UCSD-AML1 (cell line): ENCODE results near the gene SYT2.
"Not testable (repeated sequence)": the region's sequence is repeated elsewhere in the genome, so short reads cannot be mapped to it uniquely, and the experiment has no call there.

Experiments
- DNase-seq: peaks from one replicate; lab custom pipeline; 2025; ENCODE audit not compliant: unreplicated experiment; lab: John Stamatoyannopoulos, UW

Gene SYT2

DNA sequence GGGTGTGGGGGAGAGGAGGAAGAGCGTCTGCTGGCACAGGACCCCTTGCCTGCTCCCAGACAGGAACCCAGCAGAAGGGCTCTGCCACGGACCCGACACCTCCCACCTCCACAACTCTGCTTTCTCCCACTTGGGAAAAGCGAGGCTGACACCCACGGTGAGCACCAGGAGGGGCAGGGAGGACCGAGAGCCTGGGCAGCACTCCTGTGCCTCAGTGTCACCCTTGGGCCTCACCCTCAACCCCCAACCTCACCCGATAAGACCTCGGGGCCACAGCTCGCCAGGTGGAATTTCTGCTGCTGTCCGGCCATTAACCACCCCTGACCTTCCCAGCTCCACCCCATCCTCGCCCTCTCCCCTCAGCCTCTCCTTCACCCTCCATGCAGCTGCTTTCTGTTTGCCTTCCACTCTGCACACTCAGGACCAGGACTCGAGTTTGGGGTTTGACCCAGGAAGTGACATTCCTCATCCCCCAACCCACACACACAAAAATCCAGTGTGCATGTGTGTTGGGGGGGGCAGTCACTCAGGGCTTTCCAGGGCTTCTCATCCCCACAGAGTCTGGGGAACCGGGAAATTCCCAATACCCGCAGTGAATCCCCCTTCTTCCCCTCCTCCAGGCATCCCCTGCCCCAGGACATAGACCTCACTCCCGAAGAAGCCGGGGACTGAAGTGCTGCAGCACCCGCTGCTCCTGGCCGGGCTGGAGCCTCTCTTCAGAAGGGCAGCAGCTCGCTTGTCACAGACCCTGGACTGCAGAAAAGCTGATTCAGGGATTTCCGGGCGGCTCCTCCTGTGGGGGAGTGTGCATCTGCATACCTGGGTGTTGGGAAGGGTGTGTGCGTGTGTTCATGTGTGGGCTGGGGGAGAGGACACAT lies 65.8 kb downstream of the SYT2 start:
- no peak for DNase-seq

DNA sequence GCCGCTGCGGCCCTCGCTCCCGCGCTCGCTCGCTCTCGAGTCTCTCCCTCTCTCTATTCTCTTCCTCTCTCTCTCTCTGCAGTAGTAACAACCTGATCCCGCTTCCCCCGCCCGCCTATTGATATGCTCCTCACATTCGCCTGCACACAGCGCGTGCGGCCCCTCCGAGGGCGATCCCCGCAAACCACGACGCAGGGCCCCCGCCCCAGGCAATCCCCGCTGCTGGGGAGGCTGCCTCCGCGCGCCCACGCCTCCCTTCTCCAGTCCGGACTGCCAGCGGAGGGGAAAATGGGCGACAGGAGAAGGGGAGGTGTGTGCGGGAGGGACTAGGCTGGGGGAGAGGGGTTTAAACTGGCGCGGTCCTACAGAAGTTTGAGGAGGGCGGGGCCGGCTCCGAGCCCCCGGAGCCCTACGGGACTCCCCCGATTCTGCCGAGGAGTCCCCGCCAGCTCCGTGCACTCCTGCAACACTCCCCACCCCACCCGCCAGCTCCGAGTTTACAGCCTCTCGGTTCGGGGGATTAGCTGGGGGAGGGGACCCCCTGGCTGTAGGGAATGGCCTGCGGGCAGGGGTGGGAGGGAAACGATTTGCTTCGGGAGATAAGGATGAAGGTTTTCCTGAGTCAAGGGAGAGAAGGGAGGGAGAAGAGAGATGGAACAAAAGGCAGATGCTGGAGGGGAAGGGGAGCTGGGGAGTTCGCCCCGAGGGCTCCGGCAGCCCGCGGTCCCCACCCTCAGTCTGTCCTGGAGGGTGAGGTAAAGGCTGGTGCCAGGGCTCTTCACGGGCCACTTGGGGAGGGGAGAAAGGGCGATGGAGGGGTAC lies 66.6 kb downstream of the SYT2 start:
- DNase-seq = no peak

DNA sequence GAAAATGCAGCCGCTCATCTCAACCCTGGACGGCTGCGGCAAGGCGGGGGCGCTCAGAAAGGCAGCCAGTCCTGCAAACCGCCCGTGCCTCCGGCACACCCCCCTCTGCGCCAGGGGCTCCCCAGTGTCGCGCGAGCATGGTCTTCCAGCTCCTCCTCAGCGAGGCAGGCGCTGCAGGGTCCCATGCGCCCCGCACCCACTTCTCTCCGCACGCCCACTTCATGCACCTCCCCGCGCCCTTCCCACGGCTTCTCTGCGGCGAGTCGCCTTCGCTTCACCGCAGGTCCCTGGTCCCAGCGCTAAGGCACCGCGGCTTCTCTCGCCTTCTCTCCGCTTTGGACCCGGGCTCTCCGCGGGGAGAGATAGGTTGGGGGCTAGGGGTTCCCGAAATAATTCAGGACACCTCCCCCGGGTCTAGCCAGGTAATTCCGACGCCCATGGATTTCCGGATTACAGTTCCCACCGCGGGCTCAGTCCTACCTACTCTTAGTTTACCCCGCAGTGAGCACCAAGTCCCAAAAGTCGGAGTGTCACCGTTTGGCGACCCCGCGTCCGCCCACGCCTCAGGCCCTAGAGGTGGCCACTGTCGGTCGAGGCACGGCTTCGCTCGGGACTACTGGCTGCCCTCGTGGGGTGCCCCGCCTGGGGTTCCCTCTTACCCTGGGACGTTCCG lies 67.5 kb downstream of the SYT2 start:
- DNase-seq = no peak

DNA sequence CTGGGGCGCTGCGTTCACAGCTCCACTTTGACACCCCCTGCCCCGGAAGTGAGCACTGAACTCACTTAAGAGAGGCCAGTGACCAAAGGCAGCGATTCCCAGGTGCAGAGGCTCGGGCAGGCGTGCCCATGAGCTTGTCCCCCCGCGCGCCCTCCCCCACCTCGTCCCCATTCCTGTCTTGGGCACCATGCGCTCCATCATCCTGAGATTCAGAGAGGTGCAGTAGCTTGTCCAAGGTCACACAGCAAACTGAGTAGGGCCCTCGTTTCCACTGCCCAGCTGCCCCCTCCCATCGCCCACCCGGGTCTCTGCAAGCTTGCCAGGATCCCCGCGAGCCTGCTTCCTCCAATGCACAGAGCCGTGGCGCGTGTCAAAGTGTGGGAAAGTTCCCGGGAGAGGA lies 68.0 kb downstream of the SYT2 start:
- DNase-seq = no peak

DNA sequence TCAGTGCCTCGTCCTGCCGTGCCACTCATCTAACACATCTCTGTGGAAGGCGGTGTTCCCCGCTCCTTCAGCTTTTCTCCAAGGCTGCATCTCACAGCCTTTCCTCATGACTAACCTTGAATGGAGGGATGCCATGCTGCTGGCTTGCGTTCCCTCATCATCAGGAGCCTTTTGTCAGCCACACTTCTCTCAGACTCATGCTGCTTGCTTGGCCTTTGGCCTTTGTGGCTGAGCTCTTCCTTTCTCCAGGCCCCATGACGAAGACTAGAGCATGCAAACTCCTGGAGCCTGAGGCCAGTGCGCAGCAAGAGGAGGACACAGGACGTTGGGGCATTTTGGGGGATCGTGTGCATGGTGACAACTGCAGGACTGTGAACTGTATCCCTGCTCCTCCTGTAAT lies 70.8 kb downstream of the SYT2 start:
- DNase-seq = no peak

DNA sequence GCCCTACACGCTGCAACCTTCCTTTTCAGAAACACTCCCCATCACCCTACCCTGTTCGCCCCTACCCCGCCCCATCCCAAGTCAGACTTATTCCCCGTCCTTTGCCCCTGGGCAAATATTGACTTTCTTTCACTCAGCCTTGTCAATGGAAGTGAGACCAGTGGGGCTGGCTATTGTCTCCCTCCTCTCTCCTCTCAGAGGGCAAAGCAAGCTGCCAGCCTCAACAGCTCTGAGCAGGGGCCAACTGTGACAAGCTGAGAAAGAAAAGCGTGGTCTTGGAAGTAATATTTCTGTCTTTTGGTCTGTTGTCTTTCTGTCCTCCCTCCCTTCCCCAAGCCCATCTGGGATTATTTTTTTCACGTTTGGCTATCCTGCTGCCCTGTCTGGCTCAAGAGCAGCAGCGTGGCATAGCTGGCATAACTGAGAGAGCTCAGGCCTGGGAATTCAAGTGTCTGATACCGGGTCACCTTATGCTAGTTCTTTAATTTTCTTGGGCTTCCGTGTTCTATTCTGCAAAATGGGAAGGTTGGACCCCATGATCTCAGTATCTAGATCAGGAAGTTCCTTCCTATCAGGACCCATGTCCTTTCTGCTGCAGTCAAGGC lies 71.5 kb downstream of the SYT2 start:
- not testable (repeated sequence) for DNase-seq

DNA sequence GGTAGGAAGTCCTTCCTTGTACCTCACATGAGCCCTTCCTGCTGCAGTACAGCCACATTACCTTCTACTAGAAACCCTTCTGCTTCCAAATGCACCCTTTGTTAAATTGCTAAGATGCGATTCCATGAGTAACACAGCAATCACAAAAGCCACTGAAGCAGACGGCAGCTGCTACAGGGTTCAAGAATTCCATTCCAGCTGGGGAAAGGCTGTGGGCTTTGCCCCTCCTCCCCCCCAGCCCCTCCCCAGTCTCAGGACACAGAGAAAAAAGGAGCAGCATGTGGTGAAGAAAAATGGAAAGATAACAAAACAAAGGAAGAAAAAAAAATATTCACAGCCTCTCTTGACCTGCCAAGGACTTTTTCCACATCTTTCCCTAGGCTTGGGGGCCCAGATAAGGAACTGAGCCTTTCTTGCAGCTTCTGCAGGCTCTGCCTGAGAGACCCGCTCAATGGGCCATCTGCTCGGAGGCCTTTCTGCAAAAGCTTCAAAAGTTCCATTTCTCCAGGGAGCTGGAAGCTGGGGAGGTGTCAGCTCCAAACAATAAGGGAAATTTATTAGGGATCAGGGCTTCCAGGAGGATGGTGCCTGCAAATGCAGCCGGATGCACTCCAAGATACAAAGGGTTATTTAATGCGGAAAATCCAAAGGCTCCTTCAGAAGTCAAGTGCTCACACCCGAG lies 72.1 kb downstream of the SYT2 start:
- DNase-seq = no peak

DNA sequence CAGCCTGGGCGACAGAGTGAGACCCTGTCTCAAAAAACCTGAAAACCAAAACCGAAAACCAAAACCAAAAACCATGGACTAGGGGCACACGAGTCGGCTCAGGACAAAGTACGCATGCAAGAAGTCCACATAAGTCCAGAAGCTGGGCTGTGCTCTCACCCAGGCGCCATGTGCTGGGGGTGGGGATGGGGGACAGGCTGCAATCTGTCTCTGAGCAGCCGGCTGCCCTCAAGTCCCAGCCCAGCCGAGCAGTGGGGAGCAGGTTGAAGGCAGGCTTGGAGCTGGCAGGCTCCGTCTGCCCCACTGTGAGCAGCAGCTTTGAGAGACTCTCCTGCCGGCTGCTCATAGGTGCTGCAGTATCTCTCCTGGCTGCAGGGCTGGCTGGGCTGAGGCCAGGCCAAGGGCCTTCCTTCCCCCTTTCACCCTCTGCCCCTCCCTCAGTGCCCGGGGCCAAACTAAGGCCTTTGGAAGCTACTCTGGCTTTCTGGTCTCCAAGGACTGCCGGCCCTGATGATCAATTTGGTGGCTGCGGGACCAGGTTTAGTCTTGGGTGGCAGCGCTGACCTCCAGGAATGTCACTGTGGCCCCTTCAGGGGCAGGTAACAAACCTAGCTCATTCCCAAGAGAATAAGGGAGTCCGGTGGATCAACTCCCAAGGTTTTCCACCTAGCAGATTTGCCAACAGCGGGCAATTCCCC lies 72.8 kb downstream of the SYT2 start:
- not testable (repeated sequence) for DNase-seq

DNA sequence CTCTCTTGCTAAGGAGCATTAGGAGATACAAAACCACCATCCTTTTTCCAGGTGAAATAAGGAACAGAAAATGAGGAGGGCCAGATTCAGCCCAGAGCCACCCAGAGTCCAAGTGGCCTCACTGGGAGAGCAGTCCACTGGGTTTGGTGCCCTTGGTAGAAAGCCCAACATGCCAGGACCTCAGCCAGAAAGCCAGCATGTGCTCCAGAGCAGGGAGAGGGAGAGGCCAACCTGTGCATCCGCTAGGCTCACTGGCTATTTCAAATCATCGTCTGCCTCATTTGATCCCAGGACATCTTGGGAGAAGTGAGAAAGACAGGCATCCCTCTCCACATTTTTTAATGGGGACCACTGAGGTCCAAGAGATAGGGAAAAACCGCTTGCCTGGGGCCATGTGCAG lies 74.1 kb downstream of the SYT2 start:
- not testable (repeated sequence) for DNase-seq

DNA sequence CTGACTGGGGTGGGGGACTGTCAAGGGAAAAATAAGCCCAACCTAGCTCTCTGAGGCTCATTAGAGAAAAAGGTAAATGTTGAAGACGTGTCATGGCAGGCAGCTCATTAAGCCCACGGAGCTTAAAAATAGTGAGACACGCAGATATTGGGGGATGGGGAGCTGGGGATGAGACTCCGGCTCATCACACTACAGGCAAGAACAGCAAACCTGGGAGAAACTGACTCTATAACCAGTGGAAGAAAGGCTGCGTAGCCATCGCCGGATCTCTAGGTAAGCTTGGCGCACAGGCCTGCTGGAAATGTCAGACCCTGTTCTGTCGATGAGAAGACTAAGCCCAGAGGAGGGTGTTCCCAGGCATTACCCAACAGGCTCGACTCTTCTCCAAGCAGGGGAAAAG lies 78.0 kb downstream of the SYT2 start:
- DNase-seq = no peak

DNA sequence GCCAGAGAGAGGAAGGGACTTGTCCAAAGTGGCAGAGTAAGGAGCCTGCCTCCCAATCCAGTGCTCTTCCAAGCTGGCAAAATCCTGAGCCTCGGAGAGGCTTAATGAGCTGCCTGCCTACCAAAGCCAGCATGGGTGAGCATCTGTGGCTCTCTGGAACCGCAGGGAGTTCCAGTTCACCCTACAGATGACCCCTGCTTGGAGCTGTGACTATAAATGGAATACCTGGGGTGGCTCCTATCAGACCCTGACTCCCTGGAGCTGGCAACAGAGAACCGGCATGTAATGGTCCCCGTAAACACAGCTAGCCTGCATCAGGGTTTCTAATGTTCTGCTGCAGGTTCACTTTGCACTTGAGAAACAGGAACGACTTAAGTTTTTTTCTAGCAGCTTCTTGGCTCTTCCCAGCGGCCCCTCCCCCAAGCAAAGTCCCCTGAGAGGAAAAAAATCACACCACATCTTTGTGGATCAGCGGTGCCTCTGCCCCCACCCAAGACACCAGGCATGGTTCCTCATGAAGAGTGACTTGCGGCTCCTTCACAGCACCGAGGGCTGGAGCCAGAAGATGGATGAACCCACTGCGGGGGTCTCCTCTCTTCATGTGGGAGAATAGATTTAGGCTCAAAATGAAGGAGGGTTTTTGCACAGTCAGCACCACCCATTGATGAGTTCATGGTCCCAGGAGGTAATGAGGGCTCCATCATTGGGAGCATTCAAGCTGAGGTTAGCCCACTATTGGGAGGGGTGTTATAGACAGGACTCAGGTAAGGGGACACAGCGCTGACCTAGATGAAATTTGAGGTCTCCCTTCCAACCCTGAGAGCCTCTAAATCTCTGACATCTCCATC lies 79.0 kb downstream of the SYT2 start:
- DNase-seq = no peak

DNA sequence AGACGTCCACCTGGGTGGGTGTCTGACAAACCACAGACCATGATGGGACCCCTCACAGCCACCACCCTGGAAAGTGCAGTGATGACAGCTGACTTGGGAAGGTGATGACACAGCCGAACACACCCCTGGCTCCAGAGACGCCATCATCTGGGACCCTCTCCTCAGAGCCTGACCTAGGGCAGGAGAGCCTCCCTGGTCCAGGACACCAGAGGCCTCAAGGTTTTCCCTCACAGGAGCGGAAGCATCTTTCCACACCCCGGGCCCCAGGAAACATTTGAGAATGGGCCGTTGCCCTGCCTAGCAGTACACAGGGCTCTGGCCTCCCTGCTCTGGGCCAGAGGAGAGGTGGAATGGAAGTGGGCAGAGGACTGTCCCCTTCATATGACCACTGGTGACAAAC lies 79.7 kb downstream of the SYT2 start:
- DNase-seq = no peak

DNA sequence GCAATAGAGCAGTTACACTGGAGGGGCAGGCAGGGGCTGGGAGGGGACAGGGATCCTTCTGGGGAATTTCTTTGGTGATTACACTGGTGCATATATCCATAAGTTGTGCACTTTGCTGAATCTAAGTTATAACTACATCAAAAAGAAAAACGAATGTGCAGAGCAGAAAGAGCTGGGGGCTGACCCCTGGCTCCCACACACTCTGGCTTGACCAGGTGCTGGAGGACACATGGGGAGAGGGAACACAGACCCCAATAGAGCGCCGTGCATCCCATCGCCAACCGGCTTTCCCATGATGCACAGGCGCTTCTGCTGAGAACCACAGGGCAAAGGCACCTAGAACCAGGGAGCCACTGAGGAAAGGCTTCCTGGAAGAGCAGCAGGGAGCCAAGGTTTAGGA lies 80.2 kb downstream of the SYT2 start:
- not testable (repeated sequence) for DNase-seq

DNA sequence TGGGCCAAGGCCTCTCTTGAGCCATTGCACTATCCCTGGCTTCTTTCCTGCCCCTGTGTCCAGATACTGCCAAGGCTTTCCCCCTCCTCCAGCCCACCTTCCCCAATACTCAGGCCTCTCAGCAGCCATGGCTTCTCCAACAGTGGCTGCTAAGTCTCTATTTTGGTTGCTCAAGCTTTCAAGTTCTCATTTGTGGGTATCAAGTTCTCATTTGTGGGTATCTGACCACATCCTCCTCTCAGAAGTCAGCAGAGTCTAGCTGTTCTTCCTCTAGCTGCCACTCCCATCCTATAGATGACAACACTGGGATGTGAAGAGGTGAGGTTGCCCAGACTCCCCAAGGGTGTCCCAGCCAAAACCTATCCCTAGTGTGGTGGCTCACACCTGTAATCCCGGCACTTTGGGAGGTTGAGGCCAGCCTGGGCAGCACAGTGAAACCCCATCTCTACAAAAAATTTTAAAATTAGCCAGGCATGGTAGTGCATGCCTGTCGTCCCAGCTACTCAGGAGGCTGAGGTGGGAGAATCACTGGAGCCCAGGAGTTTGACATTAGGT lies 80.9 kb downstream of the SYT2 start:
- DNase-seq = peak; percentile 42

DNA sequence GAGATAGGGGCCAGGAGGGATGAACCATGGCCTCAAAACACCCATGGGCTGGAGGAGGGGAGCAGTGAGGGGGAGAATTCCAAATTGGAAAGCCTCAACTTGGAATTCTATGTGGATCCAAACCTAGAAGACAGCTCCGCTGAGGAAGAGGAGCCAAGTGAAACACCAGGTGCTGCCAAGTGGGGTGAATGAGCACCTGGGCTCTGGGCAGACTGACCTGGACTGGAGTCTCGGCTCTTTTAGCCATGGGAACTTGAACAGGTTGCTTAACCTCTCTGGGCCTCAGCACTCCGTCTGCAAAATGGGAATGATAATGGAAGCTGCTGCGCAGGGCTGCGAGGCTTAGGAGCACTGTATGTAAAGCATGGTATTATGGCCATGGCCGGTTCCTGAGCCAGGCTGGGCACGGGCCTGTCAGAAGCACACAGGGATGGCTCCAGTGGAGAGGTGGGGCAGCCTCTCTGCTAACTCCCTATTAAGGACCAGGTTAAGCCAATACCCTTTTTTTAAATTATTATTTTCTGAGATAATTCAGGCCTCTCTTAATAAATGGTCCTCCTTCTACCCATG lies 81.5 kb downstream of the SYT2 start:
- no peak for DNase-seq

DNA sequence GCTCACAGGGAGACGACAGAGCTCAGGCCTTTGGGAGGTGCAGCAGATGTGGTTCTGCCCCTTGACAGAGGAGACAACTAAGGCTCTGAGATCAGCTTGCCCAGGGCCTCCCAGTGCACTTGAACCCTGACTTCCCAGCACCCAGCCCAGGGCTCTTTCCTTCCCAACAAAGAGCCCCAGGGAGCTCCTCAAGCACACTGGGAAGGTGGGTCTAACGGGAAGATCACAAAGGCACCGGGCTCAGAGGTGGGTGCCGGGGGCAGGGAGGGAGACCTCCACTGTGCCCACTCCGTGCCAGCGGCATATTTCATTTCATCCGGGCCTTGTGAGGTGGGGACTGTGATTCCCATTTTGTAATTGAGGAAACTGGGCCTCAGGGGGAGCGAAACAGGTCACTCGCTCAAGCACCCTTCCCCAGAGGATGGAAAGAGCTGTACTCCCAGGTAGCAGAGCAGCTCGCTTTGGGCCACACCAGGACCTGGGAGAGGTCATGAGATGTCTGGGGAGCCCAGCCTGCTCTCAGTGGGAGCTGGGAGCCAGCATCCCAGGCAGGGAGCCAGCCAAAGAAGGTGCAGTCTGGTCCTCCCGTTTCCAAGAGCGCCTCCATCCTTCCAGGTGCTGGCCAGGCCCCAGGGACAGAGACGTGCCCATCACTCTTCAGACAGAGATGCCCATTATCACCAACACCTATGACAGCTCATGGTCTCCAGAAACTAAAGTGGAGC lies 82.3 kb downstream of the SYT2 start:
- DNase-seq = no peak

DNA sequence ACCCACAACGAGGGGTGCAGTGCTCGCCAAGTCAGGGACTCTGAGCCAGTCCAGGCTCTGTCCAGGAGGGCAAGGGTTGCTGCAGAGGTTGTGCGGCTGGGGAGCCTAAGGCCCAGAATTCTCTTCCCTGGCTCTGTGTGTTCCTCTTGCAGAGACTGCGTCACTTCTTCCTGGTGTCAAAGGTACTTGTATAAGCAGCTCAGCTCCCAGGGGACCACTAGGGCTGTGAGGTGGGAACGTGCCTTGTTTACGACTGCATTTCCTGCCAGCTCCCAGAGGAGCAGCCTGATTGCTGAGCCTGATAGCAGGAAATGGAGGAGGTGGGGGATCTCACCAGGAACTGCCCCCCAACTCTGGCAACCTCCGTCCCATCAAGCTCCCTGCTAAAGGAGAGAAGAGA lies 83.2 kb downstream of the SYT2 start:
- not testable (repeated sequence) for DNase-seq
